ENCODE measurements around the gene USP35.

- TF ChIP-seq CTCF (IDR thresholded peaks at IDR 0.05) (no peak), FOXJ3 (CRISPR knock-in tag; IDR thresholded peaks at IDR 0.05; ENCODE audit: borderline replicate concordance) (no peak), ELF4 (CRISPR knock-in tag; IDR thresholded peaks at IDR 0.05; ENCODE audit: low read depth) (no peak), JUN (CRISPR knock-in tag; IDR thresholded peaks at IDR 0.05) (no peak), NFATC4 (CRISPR knock-in tag; IDR thresholded peaks at IDR 0.05) (no peak), ESRRA (CRISPR knock-in tag; IDR thresholded peaks at IDR 0.05; ENCODE audit: borderline replicate concordance) (no peak)
- TF ChIP-seq, protein P1, sequence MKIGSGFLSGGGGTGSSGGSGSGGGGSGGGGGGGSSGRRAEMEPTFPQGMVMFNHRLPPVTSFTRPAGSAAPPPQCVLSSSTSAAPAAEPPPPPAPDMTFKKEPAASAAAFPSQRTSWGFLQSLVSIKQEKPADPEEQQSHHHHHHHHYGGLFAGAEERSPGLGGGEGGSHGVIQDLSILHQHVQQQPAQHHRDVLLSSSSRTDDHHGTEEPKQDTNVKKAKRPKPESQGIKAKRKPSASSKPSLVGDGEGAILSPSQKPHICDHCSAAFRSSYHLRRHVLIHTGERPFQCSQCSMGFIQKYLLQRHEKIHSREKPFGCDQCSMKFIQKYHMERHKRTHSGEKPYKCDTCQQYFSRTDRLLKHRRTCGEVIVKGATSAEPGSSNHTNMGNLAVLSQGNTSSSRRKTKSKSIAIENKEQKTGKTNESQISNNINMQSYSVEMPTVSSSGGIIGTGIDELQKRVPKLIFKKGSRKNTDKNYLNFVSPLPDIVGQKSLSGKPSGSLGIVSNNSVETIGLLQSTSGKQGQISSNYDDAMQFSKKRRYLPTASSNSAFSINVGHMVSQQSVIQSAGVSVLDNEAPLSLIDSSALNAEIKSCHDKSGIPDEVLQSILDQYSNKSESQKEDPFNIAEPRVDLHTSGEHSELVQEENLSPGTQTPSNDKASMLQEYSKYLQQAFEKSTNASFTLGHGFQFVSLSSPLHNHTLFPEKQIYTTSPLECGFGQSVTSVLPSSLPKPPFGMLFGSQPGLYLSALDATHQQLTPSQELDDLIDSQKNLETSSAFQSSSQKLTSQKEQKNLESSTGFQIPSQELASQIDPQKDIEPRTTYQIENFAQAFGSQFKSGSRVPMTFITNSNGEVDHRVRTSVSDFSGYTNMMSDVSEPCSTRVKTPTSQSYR (CRISPR knock-in tag; IDR thresholded peaks at IDR 0.05), result no peak
- TF ChIP-seq, protein P2, sequence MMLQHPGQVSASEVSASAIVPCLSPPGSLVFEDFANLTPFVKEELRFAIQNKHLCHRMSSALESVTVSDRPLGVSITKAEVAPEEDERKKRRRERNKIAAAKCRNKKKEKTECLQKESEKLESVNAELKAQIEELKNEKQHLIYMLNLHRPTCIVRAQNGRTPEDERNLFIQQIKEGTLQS (CRISPR knock-in tag; conservative IDR thresholded peaks at IDR 0.05), result no peak
- TF ChIP-seq, protein P3, sequence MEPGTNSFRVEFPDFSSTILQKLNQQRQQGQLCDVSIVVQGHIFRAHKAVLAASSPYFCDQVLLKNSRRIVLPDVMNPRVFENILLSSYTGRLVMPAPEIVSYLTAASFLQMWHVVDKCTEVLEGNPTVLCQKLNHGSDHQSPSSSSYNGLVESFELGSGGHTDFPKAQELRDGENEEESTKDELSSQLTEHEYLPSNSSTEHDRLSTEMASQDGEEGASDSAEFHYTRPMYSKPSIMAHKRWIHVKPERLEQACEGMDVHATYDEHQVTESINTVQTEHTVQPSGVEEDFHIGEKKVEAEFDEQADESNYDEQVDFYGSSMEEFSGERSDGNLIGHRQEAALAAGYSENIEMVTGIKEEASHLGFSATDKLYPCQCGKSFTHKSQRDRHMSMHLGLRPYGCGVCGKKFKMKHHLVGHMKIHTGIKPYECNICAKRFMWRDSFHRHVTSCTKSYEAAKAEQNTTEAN (CRISPR knock-in tag; IDR thresholded peaks at IDR 0.05), result no peak
- TF ChIP-seq, protein P4, sequence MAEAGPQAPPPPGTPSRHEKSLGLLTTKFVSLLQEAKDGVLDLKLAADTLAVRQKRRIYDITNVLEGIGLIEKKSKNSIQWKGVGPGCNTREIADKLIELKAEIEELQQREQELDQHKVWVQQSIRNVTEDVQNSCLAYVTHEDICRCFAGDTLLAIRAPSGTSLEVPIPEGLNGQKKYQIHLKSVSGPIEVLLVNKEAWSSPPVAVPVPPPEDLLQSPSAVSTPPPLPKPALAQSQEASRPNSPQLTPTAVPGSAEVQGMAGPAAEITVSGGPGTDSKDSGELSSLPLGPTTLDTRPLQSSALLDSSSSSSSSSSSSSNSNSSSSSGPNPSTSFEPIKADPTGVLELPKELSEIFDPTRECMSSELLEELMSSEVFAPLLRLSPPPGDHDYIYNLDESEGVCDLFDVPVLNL (CRISPR knock-in tag; IDR thresholded peaks at IDR 0.05; ENCODE audit: borderline replicate concordance, low read depth), result no peak
- TF ChIP-seq, protein P5, sequence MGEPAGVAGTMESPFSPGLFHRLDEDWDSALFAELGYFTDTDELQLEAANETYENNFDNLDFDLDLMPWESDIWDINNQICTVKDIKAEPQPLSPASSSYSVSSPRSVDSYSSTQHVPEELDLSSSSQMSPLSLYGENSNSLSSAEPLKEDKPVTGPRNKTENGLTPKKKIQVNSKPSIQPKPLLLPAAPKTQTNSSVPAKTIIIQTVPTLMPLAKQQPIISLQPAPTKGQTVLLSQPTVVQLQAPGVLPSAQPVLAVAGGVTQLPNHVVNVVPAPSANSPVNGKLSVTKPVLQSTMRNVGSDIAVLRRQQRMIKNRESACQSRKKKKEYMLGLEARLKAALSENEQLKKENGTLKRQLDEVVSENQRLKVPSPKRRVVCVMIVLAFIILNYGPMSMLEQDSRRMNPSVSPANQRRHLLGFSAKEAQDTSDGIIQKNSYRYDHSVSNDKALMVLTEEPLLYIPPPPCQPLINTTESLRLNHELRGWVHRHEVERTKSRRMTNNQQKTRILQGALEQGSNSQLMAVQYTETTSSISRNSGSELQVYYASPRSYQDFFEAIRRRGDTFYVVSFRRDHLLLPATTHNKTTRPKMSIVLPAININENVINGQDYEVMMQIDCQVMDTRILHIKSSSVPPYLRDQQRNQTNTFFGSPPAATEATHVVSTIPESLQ (CRISPR knock-in tag; IDR thresholded peaks at IDR 0.05), result no peak
- TF ChIP-seq, protein P6, sequence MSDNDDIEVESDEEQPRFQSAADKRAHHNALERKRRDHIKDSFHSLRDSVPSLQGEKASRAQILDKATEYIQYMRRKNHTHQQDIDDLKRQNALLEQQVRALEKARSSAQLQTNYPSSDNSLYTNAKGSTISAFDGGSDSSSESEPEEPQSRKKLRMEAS (CRISPR knock-in tag; IDR thresholded peaks at IDR 0.05), result no peak
These were observed 30.9 kb downstream of the USP35 start for GRCh38 chr11:78219493-78220217.
